ENCODE results near the gene KDM1A.

Gene KDM1A

GRCh38 chr1:23100074-23100748 is 80.9 kb downstream of the KDM1A start:
- no peaks in the 10 kb centered on the region for H3K36me3 ChIP-seq (ENCODE audit: control insufficient read depth, insufficient read depth, low read length)
- no peak for DNase-seq (ENCODE audit: extremely low read depth, insufficient read length)
- no peaks in the 10 kb centered on the region for H3K27me3 ChIP-seq (replicated peaks; ENCODE audit: control insufficient read depth, insufficient read depth, low read length)
- TF ChIP-seq, protein P1, sequence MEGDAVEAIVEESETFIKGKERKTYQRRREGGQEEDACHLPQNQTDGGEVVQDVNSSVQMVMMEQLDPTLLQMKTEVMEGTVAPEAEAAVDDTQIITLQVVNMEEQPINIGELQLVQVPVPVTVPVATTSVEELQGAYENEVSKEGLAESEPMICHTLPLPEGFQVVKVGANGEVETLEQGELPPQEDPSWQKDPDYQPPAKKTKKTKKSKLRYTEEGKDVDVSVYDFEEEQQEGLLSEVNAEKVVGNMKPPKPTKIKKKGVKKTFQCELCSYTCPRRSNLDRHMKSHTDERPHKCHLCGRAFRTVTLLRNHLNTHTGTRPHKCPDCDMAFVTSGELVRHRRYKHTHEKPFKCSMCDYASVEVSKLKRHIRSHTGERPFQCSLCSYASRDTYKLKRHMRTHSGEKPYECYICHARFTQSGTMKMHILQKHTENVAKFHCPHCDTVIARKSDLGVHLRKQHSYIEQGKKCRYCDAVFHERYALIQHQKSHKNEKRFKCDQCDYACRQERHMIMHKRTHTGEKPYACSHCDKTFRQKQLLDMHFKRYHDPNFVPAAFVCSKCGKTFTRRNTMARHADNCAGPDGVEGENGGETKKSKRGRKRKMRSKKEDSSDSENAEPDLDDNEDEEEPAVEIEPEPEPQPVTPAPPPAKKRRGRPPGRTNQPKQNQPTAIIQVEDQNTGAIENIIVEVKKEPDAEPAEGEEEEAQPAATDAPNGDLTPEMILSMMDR (IDR thresholded peaks at IDR 0.05; ENCODE audit: insufficient read depth, low read length, poor library complexity, severe bottlenecking), result no peak
- H3K4me3 ChIP-seq (replicated peaks; ENCODE audit: low read depth, low read length), result no peak overlapping the region

DNA sequence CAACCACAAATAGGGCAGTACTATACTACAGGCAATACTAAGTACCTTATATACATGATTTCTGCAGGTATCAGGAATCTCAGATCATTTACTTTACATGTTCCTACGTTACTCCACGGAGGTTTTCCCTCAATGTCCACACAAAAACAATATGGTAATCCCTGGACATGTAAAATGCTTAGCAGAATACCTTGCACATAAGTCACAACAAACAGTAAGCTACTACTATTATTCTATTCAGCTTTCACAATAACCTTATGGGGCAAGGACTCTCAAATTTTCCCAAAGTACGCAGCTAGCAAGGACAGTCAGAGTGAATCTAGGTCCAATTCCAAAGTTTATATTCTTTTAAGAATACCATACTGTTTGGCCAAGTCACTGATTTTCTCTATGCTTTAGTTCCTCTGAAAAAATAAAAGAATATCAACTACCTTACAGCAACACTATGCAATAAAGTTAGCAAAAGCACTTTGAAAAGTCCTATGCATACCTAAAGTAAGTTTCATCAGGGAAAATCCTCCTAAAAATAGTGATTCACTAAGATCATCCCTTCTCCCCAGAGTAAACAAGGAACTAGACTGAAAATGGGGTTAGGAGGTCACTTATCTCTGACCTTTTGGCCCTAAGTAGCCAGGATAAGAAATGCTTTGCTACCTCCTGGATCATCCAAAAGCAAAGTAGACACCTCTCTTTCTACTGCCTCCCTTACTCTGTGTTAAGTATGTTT is 82.0 kb downstream of the KDM1A start:
- Histone ChIP-seq H3K36me3 (ENCODE audit: control insufficient read depth, insufficient read depth, low read length) (no peaks in the 10 kb centered on the region), H3K27me3 (replicated peaks; ENCODE audit: control insufficient read depth, insufficient read depth, low read length) (no peaks in the 10 kb centered on the region), H3K4me3 (replicated peaks; ENCODE audit: low read depth, low read length) (no peak overlapping the region)
- TF ChIP-seq, protein P1 (IDR thresholded peaks at IDR 0.05; ENCODE audit: insufficient read depth, low read length, poor library complexity, severe bottlenecking), result no peak
- no peak for DNase-seq (ENCODE audit: extremely low read depth, insufficient read length)

DNA sequence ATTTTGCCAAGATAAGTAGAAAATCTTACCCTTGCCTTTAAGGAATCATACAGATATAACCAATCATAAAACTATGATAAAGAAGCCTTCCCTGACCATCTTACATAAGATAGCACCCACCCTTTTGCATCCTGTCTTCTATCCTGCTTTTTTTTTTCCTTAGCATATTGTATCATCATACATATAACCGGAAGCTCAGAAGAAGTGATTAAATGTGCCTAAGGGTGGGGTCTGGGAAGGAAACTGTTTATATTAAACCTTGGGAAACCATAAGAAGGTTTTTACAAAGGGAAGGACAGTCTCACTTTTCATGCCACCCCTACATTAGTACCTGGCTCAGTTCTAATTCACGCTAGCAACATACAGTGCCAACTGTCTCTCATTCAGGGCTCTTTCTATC is 82.6 kb downstream of the KDM1A start:
- Histone ChIP-seq H3K36me3 (ENCODE audit: control insufficient read depth, insufficient read depth, low read length) (no peaks in the 10 kb centered on the region), H3K27me3 (replicated peaks; ENCODE audit: control insufficient read depth, insufficient read depth, low read length) (no peaks in the 10 kb centered on the region), H3K4me3 (replicated peaks; ENCODE audit: low read depth, low read length) (no peak overlapping the region)
- TF ChIP-seq, protein P1 (IDR thresholded peaks at IDR 0.05; ENCODE audit: insufficient read depth, low read length, poor library complexity, severe bottlenecking), result no peak
- DNase-seq (ENCODE audit: extremely low read depth, insufficient read length), result no peak

DNA sequence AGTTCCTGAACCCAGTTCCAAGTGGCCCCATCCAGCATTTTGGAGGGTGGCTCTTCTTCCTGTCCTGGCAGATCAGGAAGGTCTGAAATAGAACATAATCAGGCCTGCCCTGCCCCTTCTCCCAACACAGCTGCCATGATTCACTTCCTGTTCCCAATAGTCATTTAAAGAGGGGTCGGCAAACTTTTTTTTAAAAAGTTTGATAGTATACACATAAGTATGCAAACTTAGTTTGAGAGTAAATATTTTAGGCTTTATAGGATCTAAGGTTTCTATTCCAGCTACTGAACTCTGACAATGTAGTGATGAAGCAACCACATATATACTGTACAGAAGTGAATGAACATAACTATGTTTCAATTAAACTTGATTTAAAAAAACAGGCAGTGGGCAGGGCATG is 83.0 kb downstream of the KDM1A start:
- TF ChIP-seq, protein P1 (IDR thresholded peaks at IDR 0.05; ENCODE audit: insufficient read depth, low read length, poor library complexity, severe bottlenecking), result no peak

DNA sequence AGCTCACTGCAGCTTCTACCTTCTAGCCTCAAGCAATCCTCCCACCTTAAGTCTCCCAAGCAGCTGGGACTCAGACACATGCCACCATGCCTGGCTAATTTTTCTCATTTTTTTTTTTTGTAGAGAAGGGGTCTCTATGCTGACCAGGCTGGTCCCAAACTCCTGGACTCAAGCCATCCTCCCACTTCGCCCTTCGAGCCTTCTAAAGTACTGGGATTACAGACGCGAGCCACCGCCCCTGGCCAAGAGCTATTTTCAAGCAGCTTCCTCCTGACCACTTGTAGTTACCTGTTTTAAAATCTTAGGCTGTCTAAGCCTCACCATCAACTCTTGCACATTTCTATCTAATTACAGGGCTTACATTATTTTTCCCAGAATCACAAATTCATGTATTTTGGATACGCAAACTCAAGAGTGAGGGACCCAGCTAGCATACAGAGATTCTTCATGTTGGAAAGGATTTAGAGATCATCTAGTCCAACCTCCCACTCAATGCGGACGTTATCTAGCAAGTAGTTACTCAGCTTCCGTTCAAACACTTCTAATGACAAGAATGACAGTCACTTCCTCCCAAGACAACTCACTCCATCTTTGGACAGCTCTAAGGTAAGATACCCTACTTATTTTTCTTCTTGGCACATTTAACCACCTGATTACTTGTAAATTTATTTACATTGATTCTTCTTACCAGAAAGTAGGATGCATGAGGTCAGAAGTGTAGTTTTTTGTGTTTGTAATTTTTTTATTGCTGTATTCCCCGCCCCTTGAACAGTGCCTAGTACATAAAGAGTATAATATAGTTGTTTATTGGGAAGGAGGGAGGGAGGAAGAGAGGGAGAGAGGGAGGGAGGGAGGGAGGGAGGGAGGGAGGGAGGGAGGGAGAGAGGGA is 84.0 kb downstream of the KDM1A start:
- peaks cover 1% of the 10 kb centered on the region; the same call in 1 of the 2 replicates for H3K36me3 ChIP-seq (ENCODE audit: control insufficient read depth, insufficient read depth, low read length)
- no peaks in the 10 kb centered on the region for H3K27me3 ChIP-seq (replicated peaks; ENCODE audit: control insufficient read depth, insufficient read depth, low read length)
- TF ChIP-seq, protein P1 (IDR thresholded peaks at IDR 0.05; ENCODE audit: insufficient read depth, low read length, poor library complexity, severe bottlenecking), result no peak
- DNase-seq (ENCODE audit: extremely low read depth, insufficient read length), result no peak
- H3K4me3 ChIP-seq (replicated peaks; ENCODE audit: low read depth, low read length), result no peak overlapping the region

More for the DNA sequence above, 83.0 kb downstream of the KDM1A start:
- H3K4me3 ChIP-seq (replicated peaks; ENCODE audit: low read depth, low read length), result no peak overlapping the region
- no peak for DNase-seq (ENCODE audit: extremely low read depth, insufficient read length)
- no peaks in the 10 kb centered on the region for H3K27me3 ChIP-seq (replicated peaks; ENCODE audit: control insufficient read depth, insufficient read depth, low read length)
- H3K36me3 ChIP-seq (ENCODE audit: control insufficient read depth, insufficient read depth, low read length), result no peaks in the 10 kb centered on the region

All from GM06990 (cell line).